ENCODE data around the gene SNX20.

- no peak for TF ChIP-seq CTCF (IDR thresholded peaks at IDR 0.05 in 8 of 11, conservative IDR thresholded peaks at IDR 0.05 in 3 of 11)
- peak; percentile 16 to 52 (median 19) for TF ChIP-seq POLR2AphosphoS5 (IDR thresholded peaks at IDR 0.05)
These were observed 7.0 kb upstream of the SNX20 start for GRCh38 chr16:50688083-50688482.

Measured in spleen (tissue), 7 donors.